Measurements from ENCODE around the gene KICS2.
A peak's percentile ranks its signal among the peaks of the same experiment; 100 is the strongest.

KICS2 gene

GRCh38 chr12:64222009-64222765, at the start of gene KICS2:
Gene KICS2 (minus strand): TSS chr12:64222296. CDS start chr12:64222237, 59 bp downstream.
- peak; percentile 62 to 85 (median 71) for DNase-seq (ENCODE audit: low read depth in 2 of 3, low spot score in 2 of 3)

GRCh38 chr12:64270411-64270810, 48.3 kb upstream of the KICS2 start:
- DNase-seq (ENCODE audit: low read depth in 2 of 3, low spot score in 2 of 3), result no peak

- DNase-seq (ENCODE audit: low read depth in 2 of 3, low spot score in 2 of 3), result no peak
Observed at GRCh38 chr12:64269161-64269560, 47.1 kb upstream of the KICS2 start.

- no peak for DNase-seq (ENCODE audit: low read depth in 2 of 3, low spot score in 2 of 3)
Observed at GRCh38 chr12:64268409-64268808, 46.3 kb upstream of the KICS2 start.

- no peak for DNase-seq (ENCODE audit: low read depth in 2 of 3, low spot score in 2 of 3)
Observed at GRCh38 chr12:64265839-64266238, 43.7 kb upstream of the KICS2 start.

GRCh38 chr12:64261813-64262212, 39.7 kb upstream of the KICS2 start:
- no peak for DNase-seq (ENCODE audit: low read depth in 2 of 3, low spot score in 2 of 3)

GRCh38 chr12:64258576-64258975, 36.5 kb upstream of the KICS2 start:
- no peak for DNase-seq (ENCODE audit: low read depth in 2 of 3, low spot score in 2 of 3)

- no peak for DNase-seq (ENCODE audit: low read depth in 2 of 3, low spot score in 2 of 3)
Observed at GRCh38 chr12:64256166-64256800, 34.2 kb upstream of the KICS2 start.

- no peak for DNase-seq (ENCODE audit: low read depth in 2 of 3, low spot score in 2 of 3)
Observed at GRCh38 chr12:64255249-64255648, 33.2 kb upstream of the KICS2 start.

GRCh38 chr12:64253356-64253755, 31.3 kb upstream of the KICS2 start:
- no peak for DNase-seq (ENCODE audit: low read depth in 2 of 3, low spot score in 2 of 3)

- no peak for DNase-seq (ENCODE audit: low read depth in 2 of 3, low spot score in 2 of 3)
Observed at GRCh38 chr12:64252681-64253080, 30.6 kb upstream of the KICS2 start.

GRCh38 chr12:64243809-64244208, 21.7 kb upstream of the KICS2 start:
- DNase-seq (ENCODE audit: low read depth in 2 of 3, low spot score in 2 of 3), result no peak

GRCh38 chr12:64240781-64241180, 18.7 kb upstream of the KICS2 start:
- DNase-seq (ENCODE audit: low read depth in 2 of 3, low spot score in 2 of 3), result no peak

GRCh38 chr12:64237382-64237781, 15.3 kb upstream of the KICS2 start:
- DNase-seq (ENCODE audit: low read depth in 2 of 3, low spot score in 2 of 3), result no peak

- DNase-seq (ENCODE audit: low read depth in 2 of 3, low spot score in 2 of 3), result no peak
Observed at GRCh38 chr12:64236549-64236948, 14.5 kb upstream of the KICS2 start.

GRCh38 chr12:64232196-64232595, 10.1 kb upstream of the KICS2 start:
- DNase-seq (ENCODE audit: low read depth in 2 of 3, low spot score in 2 of 3), result no peak

- DNase-seq (ENCODE audit: low read depth in 2 of 3, low spot score in 2 of 3), result no peak
Observed at GRCh38 chr12:64229796-64230195, 7.7 kb upstream of the KICS2 start.

GRCh38 chr12:64229240-64229639, 7.1 kb upstream of the KICS2 start:
- no peak for DNase-seq (ENCODE audit: low read depth in 2 of 3, low spot score in 2 of 3)

GRCh38 chr12:64225626-64226025, 3.5 kb upstream of the KICS2 start:
- no peak for DNase-seq (ENCODE audit: low read depth in 2 of 3, low spot score in 2 of 3)

- DNase-seq (ENCODE audit: low read depth in 2 of 3, low spot score in 2 of 3), result peak in 1 of 3 experiments; percentile 27
Observed at GRCh38 chr12:64221651-64222008, 466 bp downstream of the KICS2 start.

- DNase-seq (ENCODE audit: low read depth in 2 of 3, low spot score in 2 of 3), result no peak
Observed at GRCh38 chr12:64220046-64220445, 2.0 kb downstream of the KICS2 start.

GRCh38 chr12:64219145-64219544, 3.0 kb downstream of the KICS2 start:
- DNase-seq (ENCODE audit: low read depth in 2 of 3, low spot score in 2 of 3), result no peak

- DNase-seq (ENCODE audit: low read depth in 2 of 3, low spot score in 2 of 3), result no peak
Observed at GRCh38 chr12:64218597-64218996, 3.5 kb downstream of the KICS2 start.
